ENCODE results near the gene CNTN5. TPM values are rescaled to one million over a fixed set of nuclear protein-coding genes. Genes with fewer than 3 reads are reported as not detected.
"Not testable (repeated sequence)": the region's sequence is repeated elsewhere in the genome, so short reads cannot be mapped to it uniquely, and the experiment has no call there.

The CNTN5 gene
- total and polyA plus RNA-seq, 2 donors (not counting 1 experiment from before 2014, with no cell fraction given): not detected

DNA sequence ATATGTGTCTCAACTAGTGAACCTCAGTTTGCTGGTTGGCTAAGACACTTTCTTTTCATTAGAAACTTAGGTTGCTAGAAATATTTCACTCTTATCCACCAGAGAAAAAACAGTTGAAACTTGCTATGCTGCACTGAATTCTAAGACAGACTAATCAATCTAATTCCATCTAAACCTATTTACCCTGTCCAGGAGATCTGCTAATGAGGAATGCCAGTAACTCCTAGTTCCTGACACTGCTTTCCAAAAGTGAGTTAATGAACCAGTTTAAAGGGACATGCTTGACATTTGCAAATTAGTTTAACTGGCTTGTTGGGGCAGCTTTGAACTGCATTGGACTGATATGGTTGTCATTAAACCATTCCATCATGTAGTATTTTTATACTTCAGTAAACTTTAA, 258.5 kb downstream of the CNTN5 start:
- no peaks in the 10 kb centered on the region for H3K79me2 ChIP-seq (ENCODE audit: control insufficient read depth, insufficient read depth, low read length)
- H3K9me3 ChIP-seq (ENCODE audit: control extremely low read depth in 1 of 3, control insufficient read depth in 2 of 3, insufficient read depth in 1 of 3, low read length in 2 of 3): no peaks in the 10 kb centered on the region
- POLR2A ChIA-PET: no interaction called here
- H3K27ac ChIP-seq (ENCODE audit: low read length in 2 of 2): no peak overlapping the region
- H3K4me3 ChIP-seq (ENCODE audit: control extremely low read depth in 1 of 5, extremely low read depth in 1 of 5, insufficient read depth in 1 of 5, low read depth in 2 of 5, low read length in 4 of 5): no peak overlapping the region
- CTCF ChIA-PET: no interaction called here
- H3K27ac Mint-ChIP-seq: no peak overlapping the region
- no peaks in the 10 kb centered on the region for H3K4me1 Mint-ChIP-seq
- intact Hi-C loops (cut with micrococcal nuclease): no loop called here
- no peak for TF ChIP-seq EZH2 (IDR thresholded peaks at IDR 0.05; ENCODE audit: borderline replicate concordance, insufficient read depth, low read depth, low read length, poor library complexity, severe bottlenecking)
- TF ChIP-seq, protein P1, sequence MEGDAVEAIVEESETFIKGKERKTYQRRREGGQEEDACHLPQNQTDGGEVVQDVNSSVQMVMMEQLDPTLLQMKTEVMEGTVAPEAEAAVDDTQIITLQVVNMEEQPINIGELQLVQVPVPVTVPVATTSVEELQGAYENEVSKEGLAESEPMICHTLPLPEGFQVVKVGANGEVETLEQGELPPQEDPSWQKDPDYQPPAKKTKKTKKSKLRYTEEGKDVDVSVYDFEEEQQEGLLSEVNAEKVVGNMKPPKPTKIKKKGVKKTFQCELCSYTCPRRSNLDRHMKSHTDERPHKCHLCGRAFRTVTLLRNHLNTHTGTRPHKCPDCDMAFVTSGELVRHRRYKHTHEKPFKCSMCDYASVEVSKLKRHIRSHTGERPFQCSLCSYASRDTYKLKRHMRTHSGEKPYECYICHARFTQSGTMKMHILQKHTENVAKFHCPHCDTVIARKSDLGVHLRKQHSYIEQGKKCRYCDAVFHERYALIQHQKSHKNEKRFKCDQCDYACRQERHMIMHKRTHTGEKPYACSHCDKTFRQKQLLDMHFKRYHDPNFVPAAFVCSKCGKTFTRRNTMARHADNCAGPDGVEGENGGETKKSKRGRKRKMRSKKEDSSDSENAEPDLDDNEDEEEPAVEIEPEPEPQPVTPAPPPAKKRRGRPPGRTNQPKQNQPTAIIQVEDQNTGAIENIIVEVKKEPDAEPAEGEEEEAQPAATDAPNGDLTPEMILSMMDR (IDR thresholded peaks at IDR 0.05): no peak
- no peak for DNase-seq
- no peaks in the 10 kb centered on the region for H4K20me1 ChIP-seq (ENCODE audit: control insufficient read depth, insufficient read depth, low read length, poor library complexity, severe bottlenecking)
- no peak overlapping the region for H2AFZ ChIP-seq (ENCODE audit: insufficient read depth, low read depth, low read length, poor library complexity, severe bottlenecking)
- H3K27me3 Mint-ChIP-seq: no peaks in the 10 kb centered on the region
- H3K4me1 ChIP-seq (ENCODE audit: control insufficient read depth in 2 of 2, insufficient read depth in 2 of 2, low read length in 2 of 2): no peaks in the 10 kb centered on the region
- H3K9ac ChIP-seq (ENCODE audit: low read length): no peak overlapping the region
- no peak for ATAC-seq (ENCODE audit: low read depth)
- H3K36me3 ChIP-seq (replicated peaks in 1 of 2; ENCODE audit: control extremely low read depth in 1 of 2, control insufficient read depth in 1 of 2, extremely low read depth in 1 of 2, insufficient read depth in 2 of 2, low read length in 1 of 2): no peaks in the 10 kb centered on the region
- no peaks in the 10 kb centered on the region for H3K27me3 ChIP-seq (replicated peaks in 1 of 4; ENCODE audit: control extremely low read depth in 1 of 4, control insufficient read depth in 3 of 4, insufficient read depth in 4 of 4, low read length in 3 of 4)
- H3K9me3 Mint-ChIP-seq (ENCODE audit: insufficient read depth): no peaks in the 10 kb centered on the region
- H3K4me3 Mint-ChIP-seq: no peak overlapping the region
- no peak overlapping the region for H3K4me2 ChIP-seq (replicated peaks; ENCODE audit: low read depth, low read length, poor library complexity, severe bottlenecking)

DNA sequence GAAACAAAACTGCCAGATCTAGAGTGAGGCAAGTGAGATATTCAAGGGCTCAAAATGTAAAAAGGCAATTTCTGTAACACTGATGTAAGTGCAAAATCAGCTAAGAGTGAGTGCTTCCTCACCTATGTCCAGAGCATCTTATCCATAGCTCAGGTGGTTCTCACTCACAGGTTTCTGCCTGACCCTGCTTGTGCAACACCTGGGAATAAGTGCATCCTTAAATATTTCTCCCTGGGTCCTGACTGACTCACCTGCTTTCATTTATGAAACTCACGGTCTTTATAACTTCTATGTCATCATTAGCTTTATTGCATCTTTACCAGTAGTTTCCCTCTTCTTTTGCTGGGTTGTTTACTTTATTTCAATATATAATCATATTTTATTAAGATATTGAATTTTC, 260.6 kb downstream of the CNTN5 start:
- H3K27ac ChIP-seq (ENCODE audit: low read length in 2 of 2): no peak overlapping the region
- H3K9me3 ChIP-seq (ENCODE audit: control extremely low read depth in 1 of 3, control insufficient read depth in 2 of 3, insufficient read depth in 1 of 3, low read length in 2 of 3): no peaks in the 10 kb centered on the region
- intact Hi-C loops (cut with micrococcal nuclease): no loop called here
- H4K20me1 ChIP-seq (ENCODE audit: control insufficient read depth, insufficient read depth, low read length, poor library complexity, severe bottlenecking): no peaks in the 10 kb centered on the region
- CTCF ChIA-PET: no interaction called here
- no peak overlapping the region for H3K9ac ChIP-seq (ENCODE audit: low read length)
- H3K27ac Mint-ChIP-seq: no peak overlapping the region
- no peak overlapping the region for H3K4me3 ChIP-seq (ENCODE audit: control extremely low read depth in 1 of 5, extremely low read depth in 1 of 5, insufficient read depth in 1 of 5, low read depth in 2 of 5, low read length in 4 of 5)
- WGBS (ENCODE audit: insufficient coverage): no CpG with 5 or more reads among the region's 1 CpG
- H3K27me3 ChIP-seq (replicated peaks in 1 of 4; ENCODE audit: control extremely low read depth in 1 of 4, control insufficient read depth in 3 of 4, insufficient read depth in 4 of 4, low read length in 3 of 4): no peaks in the 10 kb centered on the region
- no peaks in the 10 kb centered on the region for H3K79me2 ChIP-seq (ENCODE audit: control insufficient read depth, insufficient read depth, low read length)
- no peak overlapping the region for H2AFZ ChIP-seq (ENCODE audit: insufficient read depth, low read depth, low read length, poor library complexity, severe bottlenecking)
- no peak overlapping the region for H3K4me3 Mint-ChIP-seq
- H3K4me1 ChIP-seq (ENCODE audit: control insufficient read depth in 2 of 2, insufficient read depth in 2 of 2, low read length in 2 of 2): no peaks in the 10 kb centered on the region
- ATAC-seq (ENCODE audit: low read depth): no peak
- H3K36me3 ChIP-seq (replicated peaks in 1 of 2; ENCODE audit: control extremely low read depth in 1 of 2, control insufficient read depth in 1 of 2, extremely low read depth in 1 of 2, insufficient read depth in 2 of 2, low read length in 1 of 2): no peaks in the 10 kb centered on the region
- TF ChIP-seq, protein P1 (IDR thresholded peaks at IDR 0.05): no peak
- TF ChIP-seq EZH2 (IDR thresholded peaks at IDR 0.05; ENCODE audit: borderline replicate concordance, insufficient read depth, low read depth, low read length, poor library complexity, severe bottlenecking): no peak
- H3K4me1 Mint-ChIP-seq: no peaks in the 10 kb centered on the region
- no peaks in the 10 kb centered on the region for H3K27me3 Mint-ChIP-seq
- no peak for DNase-seq
- POLR2A ChIA-PET: no interaction called here
- no peak overlapping the region for H3K4me2 ChIP-seq (replicated peaks; ENCODE audit: low read depth, low read length, poor library complexity, severe bottlenecking)
- H3K9me3 Mint-ChIP-seq (ENCODE audit: insufficient read depth): no peaks in the 10 kb centered on the region

DNA sequence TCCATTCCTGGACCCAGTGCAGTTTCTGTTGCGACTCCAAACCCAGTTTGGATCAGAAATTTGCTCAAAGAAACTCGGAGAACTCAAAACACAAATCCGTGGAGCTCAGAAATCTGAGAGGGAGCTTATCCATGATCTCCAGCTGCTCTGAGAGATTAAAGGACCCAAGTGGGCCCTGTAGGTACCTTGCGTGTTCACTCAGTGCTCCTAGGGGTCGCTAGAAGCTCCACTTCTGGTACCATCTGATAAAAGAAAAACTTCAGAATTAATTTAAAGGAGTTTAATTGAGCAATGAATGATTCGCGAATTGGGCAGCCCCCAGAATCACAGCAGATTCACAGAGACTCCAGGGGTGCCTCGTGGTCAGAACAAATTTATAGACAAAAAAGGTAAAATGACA, 277.2 kb downstream of the CNTN5 start:
- H3K4me3 Mint-ChIP-seq; H3K36me3 ChIP-seq (replicated peaks in 1 of 2; ENCODE audit: control extremely low read depth in 1 of 2, control insufficient read depth in 1 of 2, extremely low read depth in 1 of 2, insufficient read depth in 2 of 2, low read length in 1 of 2); H3K27me3 ChIP-seq (replicated peaks in 1 of 4; ENCODE audit: control extremely low read depth in 1 of 4, control insufficient read depth in 3 of 4, insufficient read depth in 4 of 4, low read length in 3 of 4); H3K9me3 ChIP-seq (ENCODE audit: control extremely low read depth in 1 of 3, control insufficient read depth in 2 of 3, insufficient read depth in 1 of 3, low read length in 2 of 3); CTCF ChIA-PET; H3K4me3 ChIP-seq (ENCODE audit: control extremely low read depth in 1 of 5, extremely low read depth in 1 of 5, insufficient read depth in 1 of 5, low read depth in 2 of 5, low read length in 4 of 5); intact Hi-C loops (cut with micrococcal nuclease); H3K79me2 ChIP-seq (ENCODE audit: control insufficient read depth, insufficient read depth, low read length); H2AFZ ChIP-seq (ENCODE audit: insufficient read depth, low read depth, low read length, poor library complexity, severe bottlenecking); H3K9me3 Mint-ChIP-seq (ENCODE audit: insufficient read depth); H3K27ac ChIP-seq (ENCODE audit: low read length in 2 of 2); H4K20me1 ChIP-seq (ENCODE audit: control insufficient read depth, insufficient read depth, low read length, poor library complexity, severe bottlenecking); H3K4me1 Mint-ChIP-seq; POLR2A ChIA-PET; H3K27me3 Mint-ChIP-seq; DNase-seq; ATAC-seq (ENCODE audit: low read depth); H3K9ac ChIP-seq (ENCODE audit: low read length); H3K4me1 ChIP-seq (ENCODE audit: control insufficient read depth in 2 of 2, insufficient read depth in 2 of 2, low read length in 2 of 2); H3K4me2 ChIP-seq (replicated peaks; ENCODE audit: low read depth, low read length, poor library complexity, severe bottlenecking); H3K27ac Mint-ChIP-seq: not testable (repeated sequence)
- WGBS (ENCODE audit: insufficient coverage): 85% methylated on average over 4 of the region's 8 CpGs

All from B cell (primary cell).